ENCODE measurements around the gene CDK6.
"Not testable (repeated sequence)": the region's sequence is repeated elsewhere in the genome, so short reads cannot be mapped to it uniquely, and the experiment has no call there.

The CDK6 gene

DNA sequence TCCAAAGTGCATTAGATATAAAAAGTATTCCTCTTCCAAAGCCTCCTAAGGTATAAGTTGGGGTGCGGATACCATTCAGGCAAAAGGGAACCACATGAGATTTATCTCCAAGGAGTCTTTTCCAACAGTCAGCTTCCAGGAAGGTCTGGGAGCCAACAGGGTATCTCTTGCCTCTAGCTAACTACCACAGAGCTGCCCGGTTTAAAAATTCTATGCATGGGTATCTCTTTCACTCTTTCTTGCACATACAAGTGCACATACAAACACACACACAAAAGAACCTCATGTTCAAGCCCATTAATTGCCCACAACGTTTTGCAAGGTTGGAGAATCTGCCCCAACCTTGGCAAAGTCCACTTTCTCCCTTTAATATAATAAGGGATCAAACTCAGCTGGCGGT, 80.7 kb downstream of the CDK6 start:
- DNase-seq, result no peak

DNA sequence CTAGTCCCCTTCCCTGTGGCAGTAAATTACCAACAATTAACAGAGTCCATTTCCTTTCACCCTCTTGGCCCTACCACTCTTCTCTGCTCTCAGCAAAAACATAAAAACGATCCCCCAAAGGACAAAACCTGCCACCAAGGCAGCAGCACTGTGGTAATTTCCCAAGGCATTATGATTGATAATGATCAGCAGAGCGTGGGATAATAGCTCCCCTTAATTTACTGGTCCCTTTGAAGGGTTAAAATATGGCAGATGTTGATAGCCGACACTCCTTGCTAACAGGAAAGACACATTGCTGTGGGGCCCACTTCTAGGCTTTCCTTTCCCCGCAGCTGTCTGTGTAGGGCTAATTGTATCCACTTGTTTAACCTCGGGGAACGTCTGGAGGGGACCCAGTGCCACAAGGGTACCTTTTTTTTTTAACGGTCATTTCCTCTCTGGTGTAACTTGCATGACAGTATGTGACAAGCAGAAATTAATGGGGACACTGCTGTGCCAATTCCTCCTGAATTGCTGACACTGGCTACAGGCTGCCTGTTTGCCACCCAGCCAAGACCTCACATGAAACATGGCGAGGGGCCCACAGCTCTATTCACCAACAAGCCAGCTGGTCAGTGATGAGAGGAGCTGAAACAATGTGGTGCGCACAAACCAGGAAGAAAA, 81.3 kb downstream of the CDK6 start:
- DNase-seq, result no peak

DNA sequence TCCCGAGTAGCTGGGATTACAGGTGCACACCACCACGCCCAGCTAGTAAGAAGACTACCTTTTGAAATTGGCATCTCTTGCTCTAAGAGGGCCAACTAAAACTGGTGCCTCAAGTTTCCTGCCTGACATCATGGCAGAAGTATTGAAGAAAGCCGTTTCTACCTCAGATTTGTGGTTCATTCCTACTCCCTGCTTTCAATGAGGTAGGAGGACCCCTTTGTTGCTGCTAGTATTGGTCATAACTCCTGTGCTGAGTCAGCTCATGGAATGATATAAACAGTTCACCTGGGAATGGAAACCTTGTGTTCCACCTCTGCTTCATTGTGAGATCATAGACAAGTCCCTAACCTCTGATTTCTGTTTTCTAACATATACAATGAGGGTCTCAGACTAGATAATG, 82.8 kb downstream of the CDK6 start:
- DNase-seq, result no peak

DNA sequence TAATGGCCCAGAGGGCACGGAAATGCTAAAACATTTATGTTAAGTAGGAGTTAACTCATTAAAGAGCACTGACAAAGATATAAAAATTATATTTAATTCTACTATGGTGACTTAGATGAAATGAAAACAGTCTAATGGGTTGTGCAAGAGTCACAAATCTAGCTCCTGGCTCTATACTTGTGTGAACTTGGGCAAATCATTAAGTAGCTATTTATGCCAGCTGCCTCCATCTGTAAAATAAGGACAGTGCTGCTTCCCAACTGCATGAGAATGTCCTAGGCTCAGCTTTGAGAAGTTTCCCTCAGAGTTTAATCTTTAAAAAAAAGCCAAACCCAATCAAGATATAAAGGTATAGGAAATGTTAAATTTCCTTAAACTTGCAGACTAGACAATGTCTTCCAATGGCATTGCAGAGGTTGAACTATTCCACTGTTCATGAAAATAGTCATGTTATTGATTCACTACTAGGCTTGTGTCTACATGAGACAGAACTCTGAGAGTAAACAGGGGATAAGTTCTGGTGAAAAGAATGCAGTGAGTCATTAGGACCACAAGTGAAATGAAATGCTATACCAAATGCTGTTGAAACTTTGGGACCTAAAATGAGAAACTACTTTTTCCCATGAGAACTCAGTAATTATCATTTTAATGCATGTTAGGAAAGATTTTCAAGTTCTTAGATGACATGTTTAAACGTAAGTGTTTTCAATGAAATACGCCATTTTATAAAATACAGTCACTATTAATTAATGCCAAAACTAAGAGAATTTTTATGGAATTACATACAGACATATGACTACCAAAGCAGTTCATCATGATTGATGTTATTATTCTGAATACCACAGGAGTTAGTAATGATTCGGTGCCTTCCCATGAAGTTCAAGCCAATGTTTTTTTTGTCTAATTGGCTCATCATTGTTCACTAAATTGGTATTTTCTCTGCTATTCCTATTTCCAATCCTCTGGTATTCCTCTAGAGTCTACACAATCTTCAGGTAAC, 84.2 kb downstream of the CDK6 start:
- no peak for DNase-seq

DNA sequence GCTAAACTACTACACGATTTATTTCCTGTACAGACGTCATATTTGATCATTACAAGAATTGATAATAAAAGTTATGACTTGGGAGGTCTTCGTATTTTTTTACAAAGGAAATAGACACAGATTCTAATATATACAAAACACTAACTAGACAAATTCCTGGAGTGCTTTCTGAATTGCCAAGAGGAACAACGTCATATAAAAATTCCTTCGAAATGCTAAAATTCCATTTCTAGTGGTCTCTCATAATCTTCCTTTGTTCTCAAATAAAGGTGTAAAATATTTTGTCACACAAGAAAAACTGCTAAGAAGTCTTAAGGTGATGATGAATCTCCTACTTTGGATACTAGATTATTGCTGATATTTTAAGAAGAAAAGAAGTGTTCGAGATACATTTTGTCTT, 85.4 kb downstream of the CDK6 start:
- DNase-seq, result no peak

DNA sequence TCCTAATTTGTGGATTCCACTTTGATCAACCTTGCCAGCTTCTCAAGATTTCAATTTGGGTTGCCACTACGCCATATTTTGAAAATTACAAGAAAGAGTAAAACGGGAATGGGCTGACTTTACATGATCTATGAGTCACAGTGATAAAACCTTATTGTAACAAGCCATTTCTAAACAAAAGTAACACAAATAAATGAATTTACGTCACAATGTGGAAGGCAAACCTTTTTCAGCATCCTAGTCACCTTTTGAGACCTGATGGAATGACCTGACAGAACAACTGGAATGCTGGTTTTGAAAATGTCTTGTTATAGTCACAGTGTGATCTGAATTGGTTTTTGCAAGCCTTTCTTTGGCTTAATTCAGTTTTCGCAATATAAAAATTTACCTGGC, 85.9 kb downstream of the CDK6 start:
- no peak for DNase-seq

DNA sequence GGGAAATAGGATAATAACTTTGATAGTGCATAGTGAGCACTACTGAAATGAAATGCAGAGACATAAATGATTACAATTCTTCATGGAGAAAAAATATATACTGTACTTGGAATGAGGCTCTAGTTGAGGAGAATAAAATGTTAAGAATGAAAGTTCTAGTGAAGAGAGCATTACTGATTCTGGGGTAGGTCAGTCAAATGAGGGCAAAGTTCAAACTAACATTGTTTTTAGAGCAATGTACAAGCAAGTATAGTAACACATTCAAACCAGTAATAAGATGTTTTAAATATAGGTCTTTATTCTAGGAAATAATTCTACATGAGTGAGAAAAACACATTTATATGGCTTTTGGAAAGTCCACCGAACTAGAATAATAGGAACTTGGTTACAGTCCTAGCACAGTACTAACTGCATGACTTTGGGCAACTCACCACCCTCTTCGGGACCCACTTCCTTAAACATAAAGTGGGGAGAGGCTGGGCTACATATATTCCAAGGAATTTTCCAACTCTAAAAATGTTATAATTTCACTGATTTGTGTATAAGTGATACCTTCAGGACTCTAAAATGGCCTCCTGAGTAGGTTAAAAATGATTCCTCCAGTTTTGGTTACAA, 86.4 kb downstream of the CDK6 start:
- DNase-seq, result no peak

DNA sequence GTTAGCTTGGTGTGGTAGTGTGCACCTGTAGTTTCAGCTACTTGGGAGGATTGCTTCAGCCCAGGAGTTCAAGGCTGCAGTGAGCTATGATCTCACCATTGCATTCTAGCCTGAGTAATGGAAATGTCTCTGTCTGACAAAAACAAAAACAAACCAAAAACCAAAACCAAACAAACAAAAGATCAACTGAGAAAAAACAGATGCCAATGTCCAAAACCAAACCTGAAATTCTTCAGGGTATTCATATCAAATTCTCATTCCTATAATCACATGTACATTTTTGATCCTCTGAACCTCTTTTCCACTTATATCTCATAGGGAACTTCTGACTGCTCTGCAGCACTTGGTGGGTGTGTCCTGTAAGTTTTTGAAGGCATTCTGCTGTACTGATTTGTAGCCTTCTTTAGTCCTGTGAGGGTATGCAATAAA, 87.0 kb downstream of the CDK6 start:
- no peak for DNase-seq

DNA sequence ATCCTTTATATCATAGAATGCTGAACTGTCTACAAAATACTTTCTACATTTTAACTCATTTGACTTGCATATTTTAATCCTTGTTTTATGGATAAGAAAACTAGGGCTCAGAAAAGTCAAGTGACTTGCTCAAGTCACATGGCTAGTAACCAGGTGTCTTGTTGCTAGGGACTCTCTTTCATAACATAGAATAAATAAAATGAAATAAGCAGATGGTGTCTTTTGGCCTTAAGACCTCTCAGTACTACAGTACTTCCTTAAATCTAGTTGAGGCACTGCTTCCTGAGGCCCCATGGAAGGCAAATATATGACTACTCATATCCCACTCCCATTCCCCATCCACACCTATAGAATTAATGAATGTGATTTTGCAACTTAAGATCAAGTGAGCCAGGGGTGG, 87.9 kb downstream of the CDK6 start:
- no peak for DNase-seq

DNA sequence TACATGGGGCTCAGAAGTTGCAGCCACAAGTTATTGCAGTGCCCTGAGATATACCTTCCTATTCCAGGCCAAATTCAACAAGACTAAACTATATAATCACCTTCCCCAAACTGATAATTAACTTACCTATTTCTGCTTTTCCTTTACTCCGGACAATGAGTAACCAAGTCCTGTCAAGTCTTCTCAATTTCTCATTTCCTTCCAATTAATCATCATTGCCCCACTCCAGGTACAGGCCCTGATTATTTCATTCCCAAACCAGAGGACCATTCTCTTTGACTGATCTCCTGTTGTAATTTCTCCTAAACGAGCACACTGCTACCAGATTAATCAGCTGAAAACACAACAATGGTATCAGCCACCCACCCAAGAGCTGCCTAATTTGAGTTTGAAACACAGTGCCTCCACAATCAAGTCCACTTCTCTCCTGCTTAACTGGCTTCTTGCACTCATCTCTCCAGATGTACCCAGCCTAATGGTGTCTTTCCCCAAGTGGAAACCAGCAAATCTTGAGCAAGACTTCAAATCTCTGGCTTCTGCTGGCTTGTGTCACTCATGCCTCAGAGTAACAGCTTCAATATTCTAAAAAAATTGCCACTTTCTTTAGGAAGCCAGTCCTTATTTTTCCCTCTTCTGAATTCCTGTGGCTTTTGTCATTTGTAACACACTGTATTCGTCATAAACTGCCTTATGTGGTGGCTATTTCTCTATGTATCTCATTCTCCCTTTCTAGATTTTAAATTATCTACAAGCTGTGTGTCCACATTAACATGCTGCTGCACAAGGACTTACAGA, 89.1 kb downstream of the CDK6 start:
- DNase-seq, result no peak

DNA sequence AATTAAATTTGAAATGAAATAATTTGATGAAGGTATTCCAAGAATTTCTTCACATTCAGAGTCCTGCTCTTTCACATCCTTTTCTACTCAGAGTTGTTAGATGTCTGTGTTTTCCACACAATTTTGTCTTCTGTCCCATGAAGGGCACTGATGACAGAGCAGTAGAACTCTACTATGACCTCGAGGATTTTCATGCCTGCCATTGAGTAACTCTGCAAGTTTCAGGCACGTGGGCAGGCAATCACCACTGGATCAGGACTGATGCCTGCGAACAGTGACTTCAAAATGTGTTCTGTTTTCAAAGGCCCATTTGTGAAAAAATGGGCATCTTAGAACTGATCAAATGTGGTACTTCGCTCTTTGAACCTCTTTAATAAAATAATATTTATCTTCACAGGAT, 91.1 kb downstream of the CDK6 start:
- no peak for DNase-seq

DNA sequence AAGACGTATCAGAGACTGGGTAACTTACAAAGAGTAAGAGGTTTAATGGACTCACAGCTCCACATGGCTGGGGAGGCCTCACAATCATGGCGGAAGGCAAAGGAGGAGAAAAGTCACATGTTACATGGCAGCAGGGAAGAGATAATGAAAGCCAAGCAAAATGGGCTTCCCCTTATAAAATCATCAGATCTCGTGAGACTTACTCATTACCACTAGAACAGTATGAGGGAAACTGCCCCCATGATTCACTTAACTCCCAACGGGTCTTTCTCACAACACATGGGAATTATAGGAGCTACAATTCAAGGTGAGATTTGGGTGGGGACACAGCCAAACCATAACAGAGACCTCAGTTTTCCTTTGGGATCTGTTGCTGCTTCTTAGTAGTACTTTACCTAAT, 92.2 kb downstream of the CDK6 start:
- DNase-seq, result not testable (repeated sequence)

DNA sequence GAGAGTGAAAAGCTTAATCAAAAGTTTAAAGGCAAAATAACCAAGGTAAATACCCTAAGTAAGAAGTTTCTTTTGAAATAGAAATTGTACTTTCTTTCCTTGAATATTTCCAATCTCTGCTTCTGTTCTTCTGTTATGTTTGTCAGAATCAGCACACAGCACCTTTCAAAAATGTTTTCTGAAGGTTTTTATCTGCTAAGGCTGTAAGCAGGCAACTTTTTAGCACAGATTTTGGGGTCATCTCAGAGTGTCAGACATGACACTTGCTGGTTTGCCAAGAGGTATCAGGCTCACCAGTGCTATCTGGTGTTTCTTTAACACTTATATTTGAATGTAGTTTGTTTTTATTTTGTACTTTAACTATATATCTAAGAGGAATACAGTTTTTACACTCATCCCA, 94.2 kb downstream of the CDK6 start:
- DNase-seq, result no peak

DNA sequence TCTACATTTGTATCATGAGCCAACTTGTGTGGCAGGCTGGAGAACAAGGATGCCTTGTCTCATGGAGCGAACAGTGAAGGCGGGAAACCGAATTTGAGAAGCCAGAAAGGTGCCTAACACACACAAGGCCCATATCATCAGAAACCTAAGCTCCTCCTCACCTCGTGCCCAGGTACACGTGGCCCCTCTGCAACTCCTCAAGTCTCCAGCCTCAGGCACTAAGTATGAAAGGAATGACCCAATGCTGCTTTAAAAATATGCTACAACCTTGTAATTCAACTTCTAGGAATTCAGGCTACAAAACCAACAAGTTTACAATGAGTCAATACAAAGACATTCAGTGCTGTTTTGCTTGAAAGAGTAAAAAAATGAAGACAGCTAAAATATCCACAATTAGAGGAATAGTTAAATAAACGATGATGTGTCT, 95.7 kb downstream of the CDK6 start:
- DNase-seq, result no peak

DNA sequence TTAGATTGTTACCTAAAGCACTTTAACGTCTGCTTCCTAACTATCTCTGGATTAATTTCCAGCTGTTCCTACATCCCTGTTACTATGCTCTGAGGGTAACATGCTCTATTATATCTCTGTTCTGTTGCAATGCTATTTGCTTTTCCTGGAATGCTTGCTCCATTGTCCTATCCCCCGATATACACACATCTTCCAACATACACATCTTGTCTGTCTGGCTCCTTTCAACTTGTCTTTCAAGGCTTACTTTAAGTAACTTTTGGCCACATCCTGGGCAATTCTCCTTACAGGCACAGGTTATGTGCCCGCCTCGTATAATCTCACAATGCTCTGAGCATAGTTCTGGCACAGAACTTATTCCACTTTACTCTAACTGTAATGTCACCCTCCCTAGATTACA, 96.2 kb downstream of the CDK6 start:
- DNase-seq, result no peak

DNA sequence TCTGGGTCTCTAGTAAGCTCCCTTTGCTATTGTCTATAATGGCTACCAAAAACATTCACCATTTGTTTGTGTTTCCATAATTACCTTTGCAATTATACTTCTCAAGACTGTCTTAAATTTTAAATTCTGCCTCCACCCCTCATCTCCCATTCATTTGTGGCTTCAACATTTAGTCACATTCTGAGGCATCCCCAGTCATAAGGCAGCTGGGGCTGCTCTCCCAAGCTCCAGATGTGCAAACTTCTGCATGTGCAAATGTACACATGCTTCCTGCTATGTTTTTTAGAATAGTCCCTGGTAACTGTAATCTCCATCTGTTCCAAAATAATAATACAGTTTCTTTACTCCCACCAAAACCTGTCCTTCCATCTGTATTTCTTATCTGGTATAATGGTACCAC, 97.3 kb downstream of the CDK6 start:
- DNase-seq, result no peak

DNA sequence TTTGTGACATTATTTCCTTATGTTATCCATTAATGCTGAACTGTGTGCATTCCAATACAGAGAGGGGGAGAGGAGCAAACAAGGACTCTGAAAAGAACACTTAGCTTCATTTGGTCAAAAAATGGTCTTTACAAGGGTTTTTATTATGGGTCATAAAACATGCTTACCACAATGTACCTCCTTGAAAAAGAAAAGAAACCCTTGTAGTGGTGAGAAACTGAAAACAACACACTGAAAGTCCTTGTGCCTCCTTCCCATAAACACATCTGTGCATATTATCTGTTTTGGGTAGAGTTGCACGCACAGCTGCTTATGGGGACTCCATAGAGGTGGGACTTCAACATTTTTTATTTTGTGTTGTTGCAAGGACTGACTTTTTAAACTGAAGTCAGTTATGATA, 98.7 kb downstream of the CDK6 start:
- no peak for DNase-seq

DNA sequence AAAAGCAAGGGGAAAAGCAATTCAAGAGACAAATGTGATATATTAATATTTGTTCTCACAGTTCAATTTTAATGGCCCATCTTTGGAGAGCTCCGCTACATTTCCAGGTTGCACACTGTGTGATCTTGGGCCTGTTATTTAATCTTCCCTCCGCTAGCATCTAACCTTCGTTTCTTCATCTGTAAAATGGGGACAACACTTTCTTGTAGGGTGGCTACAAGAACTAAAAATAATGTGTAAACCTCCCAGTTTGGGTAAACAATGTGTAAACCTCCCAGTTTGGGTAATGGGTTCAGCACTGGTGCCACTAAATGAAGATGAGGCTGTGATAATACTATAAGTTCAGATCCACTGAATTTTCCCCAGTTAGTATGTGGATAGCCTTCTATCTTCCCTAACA, 99.5 kb downstream of the CDK6 start:
- no peak for DNase-seq

DNA sequence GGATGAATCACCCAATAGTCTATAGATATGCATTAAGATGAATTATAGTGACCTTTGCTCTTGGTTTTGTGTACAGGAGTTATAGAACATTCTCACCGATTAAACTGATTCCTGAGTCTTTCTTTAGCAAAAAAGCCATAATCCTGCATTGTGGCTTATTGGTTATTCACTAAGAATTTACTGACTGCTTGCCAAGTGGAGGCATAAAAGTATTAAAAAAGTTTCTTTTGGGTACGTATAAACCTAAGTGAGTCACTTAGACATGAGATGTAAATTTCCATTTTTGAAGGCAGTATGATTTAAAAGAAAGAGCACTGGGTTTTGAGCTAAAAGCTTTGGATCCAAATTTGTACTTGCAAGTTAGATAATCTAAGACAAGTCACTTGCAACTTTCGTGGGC, 100.7 kb downstream of the CDK6 start:
- no peak for DNase-seq

DNA sequence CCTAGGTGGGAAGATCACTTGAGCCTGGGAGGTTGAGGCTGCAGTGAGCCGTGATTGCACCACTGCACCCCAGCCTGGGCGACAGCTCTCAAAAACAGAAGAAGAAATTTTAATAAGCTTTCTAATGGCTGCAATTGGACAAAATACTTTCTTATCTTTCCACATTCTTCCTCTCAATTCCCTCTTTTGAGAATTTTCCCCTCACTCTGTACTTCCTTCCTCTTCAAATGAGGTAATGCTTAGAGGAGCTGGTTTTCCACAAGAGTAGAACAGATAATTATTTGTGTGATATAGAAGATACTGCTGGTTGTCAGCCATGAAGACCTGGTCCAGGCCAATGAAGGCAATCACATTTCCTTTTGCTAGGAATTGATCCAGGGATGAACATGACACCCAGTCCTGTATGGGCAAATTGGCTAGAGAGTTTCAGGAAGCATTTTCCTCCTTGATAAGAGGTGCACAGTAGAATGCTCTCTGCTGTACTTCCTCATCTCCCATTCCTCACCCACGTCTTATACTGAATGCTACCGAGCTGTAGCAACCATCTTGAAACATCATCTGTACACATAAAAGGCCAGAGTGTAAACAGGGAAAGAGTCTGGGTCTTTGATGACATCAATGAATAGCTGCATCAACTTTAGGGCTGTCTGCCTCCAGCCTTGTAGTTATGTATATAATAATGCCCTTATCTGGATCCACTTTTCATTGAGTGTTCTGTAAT, 103.9 kb downstream of the CDK6 start:
- no peak for DNase-seq

DNA sequence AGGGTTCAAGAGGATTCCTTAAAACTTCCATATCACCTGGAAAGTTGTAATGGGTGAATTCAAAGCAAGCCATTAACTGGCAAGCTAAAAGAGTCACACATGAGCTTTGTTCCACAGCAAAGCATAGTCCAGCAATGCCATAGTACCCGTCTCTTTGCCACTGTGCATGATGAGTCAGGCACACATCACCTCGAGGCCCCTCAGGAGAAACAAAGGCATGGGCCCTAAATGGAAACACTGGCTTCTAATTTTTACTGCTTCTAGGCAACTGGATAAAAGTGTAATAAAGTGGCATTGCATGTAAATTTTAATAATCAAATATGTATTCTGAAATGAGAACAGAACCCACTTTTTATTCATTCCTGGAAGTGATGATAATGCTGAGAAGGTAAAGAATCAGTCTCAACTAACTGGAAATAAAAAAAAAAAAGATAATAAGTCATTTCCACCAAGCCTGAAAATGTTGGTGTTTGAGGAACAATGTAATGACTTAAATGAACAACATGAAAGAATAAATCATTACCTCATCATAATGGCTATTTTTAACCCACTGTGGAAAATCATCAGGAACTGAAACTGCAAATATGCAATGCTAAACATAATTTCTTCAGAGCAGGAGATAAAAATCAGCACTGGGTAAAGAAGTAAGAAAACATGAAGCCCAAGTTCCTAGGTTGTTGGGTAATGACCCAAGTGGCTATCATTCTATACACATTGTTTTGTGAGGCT, 104.9 kb downstream of the CDK6 start:
- DNase-seq, result no peak

DNA sequence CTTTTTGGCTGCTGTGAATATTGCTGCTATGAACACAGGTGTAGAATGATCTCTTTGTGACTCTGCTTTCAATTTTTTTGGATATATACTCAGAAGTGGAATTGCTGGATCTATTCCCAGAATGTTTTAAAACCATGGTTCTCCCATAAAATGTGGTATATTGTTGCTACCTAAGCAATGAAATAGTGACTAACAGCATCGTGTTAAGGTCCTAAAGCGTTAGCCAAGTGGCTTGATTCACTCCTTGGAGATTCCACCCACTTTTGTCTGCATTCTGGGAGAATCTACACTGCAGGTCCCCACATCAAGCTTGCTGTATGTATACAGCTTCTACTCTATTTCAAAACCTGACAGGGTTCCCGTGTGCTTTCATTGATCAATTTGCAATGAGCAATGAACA, 105.6 kb downstream of the CDK6 start:
- DNase-seq, result no peak

Measured in activated naive CD4-positive, alpha-beta T cell (primary cell).